Medulla oblongata (tissue), 1 donor: ENCODE measurements around the gene MYO9A.
"Not testable (repeated sequence)": the region's sequence is repeated elsewhere in the genome, so short reads cannot be mapped to it uniquely, and the experiment has no call there.

ENCODE experiments used
- DNase-seq: peaks from one replicate; pipeline ENCODE4 v3.0.0-alpha.2; 2015; ENCODE audit errors: extremely low spot score

Gene MYO9A

GRCh38 chr15:72140088-72140487, 22.1 kb upstream of the MYO9A start:
- DNase-seq = no peak

- no peak for DNase-seq
Measured at GRCh38 chr15:72139667-72140066, 21.7 kb upstream of the MYO9A start.

- DNase-seq = no peak
Measured at GRCh38 chr15:72136170-72137051, 18.5 kb upstream of the MYO9A start.

GRCh38 chr15:72135719-72136118, 17.8 kb upstream of the MYO9A start:
- DNase-seq = no peak

- no peak for DNase-seq
Measured at GRCh38 chr15:72133211-72133610, 15.3 kb upstream of the MYO9A start.

- no peak for DNase-seq
Measured at GRCh38 chr15:72131922-72132321, 14.0 kb upstream of the MYO9A start.

- no peak for DNase-seq
Measured at GRCh38 chr15:72130272-72130671, 12.3 kb upstream of the MYO9A start.

- no peak for DNase-seq
Measured at GRCh38 chr15:72128359-72128758, 10.4 kb upstream of the MYO9A start.

- no peak for DNase-seq
Measured at GRCh38 chr15:72127724-72128322, 9.9 kb upstream of the MYO9A start.

- no peak for DNase-seq
Measured at GRCh38 chr15:72124218-72124617, 6.3 kb upstream of the MYO9A start.

GRCh38 chr15:72117486-72118016, 399 bp downstream of the MYO9A start:
- no peak for DNase-seq

GRCh38 chr15:72116731-72117485, 1.0 kb downstream of the MYO9A start:
- peak; percentile 48 for DNase-seq

GRCh38 chr15:72113347-72114031, 4.5 kb downstream of the MYO9A start:
- DNase-seq = no peak

GRCh38 chr15:72112805-72113204, 5.1 kb downstream of the MYO9A start:
- no peak for DNase-seq

- DNase-seq = no peak
Measured at GRCh38 chr15:72112116-72112515, 5.8 kb downstream of the MYO9A start.

GRCh38 chr15:72110355-72110754, 7.6 kb downstream of the MYO9A start:
- DNase-seq = no peak

- DNase-seq = no peak
Measured at GRCh38 chr15:72106068-72106467, 11.9 kb downstream of the MYO9A start.

GRCh38 chr15:72105111-72105510, 12.8 kb downstream of the MYO9A start:
- no peak for DNase-seq

GRCh38 chr15:72100551-72100950, 17.4 kb downstream of the MYO9A start:
- DNase-seq = not testable (repeated sequence)

GRCh38 chr15:72099155-72099554, 18.8 kb downstream of the MYO9A start:
- no peak for DNase-seq

GRCh38 chr15:72098040-72098439, 19.9 kb downstream of the MYO9A start:
- DNase-seq = no peak

- no peak for DNase-seq
Measured at GRCh38 chr15:72096796-72097195, 21.2 kb downstream of the MYO9A start.
